GM15510 (cell line): Measurements from ENCODE around the gene MUC13.

ENCODE experiments used
- POLR2A ChIP-seq: IDR thresholded peaks from 3 replicates; pipeline ENCODE4 v1.6.1; 2011; ENCODE audit warnings: borderline replicate concordance; ENCODE audit not compliant: insufficient read length; ENCODE audit errors: extremely low read depth

MUC13 gene

DNA sequence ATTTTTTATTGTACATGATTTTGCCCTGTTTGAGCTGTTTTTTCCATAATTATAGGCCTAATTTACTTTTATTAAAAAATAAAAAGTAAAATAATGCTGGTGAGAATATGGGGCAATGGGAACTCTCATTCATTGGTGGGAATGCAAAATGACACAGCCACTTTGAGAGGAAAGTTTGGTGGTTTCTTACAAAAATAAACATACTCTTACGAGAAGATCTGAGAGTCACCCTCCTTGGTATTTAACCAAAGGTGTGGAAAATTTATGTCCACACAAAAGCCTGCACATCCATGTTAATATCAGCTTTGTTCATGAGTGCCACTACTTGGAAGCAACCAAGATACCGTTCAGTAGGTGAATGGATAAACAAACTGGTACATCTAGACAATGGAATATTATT is 9.8 kb downstream of the MUC13 start:
- no peak for TF ChIP-seq POLR2A

DNA sequence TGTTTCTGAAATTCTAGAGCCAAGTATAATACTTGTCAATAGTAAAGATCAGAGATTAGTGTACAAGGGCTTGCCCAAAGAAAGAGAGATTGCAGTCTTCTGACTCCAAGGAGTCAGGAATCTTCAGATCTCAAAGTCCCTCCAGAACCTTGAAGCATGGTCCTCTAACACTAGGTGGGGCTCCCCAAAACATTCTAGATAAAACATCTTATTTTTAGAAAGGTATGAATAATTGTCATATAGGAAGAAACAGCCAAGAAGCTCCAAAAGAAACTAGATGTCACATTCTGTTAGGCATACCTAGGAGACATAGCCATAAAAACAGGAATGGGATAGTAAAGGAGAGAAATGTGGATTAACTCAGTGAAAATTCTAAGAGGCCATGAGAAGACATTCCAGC is 10.7 kb downstream of the MUC13 start:
- TF ChIP-seq POLR2A: no peak

DNA sequence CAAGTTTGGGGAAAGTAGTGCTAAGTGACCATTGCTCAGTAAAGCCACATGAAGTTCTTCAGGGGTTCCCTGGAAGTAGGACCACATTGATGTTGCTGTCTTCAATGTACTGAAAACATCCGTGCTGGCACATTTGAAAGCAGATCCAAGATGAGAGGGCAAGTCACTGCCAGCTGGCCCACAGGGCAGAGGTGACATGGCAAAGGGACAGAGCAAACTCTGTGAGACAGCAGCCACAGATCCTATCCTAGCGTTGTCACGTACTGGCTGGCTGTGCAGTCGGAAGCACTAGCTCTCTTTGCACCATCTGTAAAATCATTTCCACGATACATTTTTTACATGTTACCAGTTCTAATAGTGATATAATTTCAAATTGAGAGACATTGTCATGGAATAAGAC is 13.8 kb downstream of the MUC13 start:
- no peak for TF ChIP-seq POLR2A

DNA sequence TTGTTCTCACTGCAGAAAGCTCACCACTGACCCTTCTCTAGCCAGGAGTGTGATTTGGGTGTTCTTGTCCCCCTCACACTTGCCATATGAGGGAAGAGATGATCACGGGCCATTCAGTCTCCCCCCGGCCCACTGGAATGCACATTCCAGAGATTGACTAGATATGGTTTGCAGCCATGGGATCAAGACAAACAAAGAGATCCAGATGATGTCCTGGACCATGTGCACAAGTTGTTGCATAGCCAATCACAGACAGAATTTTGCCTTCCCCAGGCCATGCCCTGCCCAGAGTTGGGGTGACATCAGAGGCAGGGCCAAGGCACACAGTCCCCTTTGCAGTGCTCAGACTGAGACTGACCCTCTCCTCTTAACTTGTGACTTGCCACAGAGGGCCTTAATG is 14.8 kb downstream of the MUC13 start:
- TF ChIP-seq POLR2A: no peak

DNA sequence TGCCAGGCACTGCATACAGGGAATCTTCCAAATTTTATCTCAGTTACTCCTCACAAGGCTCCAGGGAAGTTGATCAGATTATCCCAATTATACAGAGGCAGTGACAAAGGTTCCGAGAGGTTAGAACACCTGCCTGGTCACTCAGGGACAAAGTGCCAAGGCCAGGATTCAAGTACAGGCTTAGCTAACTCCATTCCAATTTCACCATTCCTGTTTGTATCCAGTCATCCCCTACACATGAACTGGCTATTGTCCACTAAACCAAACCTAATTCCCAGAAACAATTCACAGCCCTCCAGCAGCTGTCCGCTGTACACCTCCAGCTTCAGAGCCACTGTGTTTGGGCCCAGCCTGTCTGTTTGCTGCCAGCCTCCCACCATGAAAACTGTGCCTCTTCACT is 16.0 kb downstream of the MUC13 start:
- no peak for TF ChIP-seq POLR2A

DNA sequence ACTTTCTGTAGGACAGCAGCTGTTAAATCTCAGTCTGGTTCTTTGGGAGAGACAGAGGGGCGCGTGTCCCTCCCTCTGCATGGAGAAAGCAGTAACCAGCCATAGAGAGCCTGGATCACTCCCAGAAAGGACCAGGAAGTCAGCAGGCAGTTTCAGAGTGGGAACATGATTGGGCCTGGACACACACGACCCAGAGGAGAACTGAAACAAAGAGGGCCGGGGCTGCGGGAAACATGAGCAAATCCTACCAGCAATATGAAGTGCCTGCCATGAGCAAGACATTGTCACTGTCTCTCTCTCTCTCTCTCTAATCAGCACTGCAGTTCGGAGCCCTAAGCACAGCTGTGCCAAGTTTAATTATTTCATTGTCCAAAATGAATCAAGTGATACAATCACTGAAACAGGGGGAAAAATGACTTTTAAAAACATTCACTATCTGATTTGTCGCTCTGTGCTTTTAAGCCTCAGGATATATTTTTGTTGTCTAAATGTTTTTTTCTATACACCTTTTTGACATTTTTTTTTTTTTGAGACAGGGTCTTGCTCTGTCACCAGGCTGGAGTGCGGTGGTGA is 17.6 kb downstream of the MUC13 start:
- no peak for TF ChIP-seq POLR2A

DNA sequence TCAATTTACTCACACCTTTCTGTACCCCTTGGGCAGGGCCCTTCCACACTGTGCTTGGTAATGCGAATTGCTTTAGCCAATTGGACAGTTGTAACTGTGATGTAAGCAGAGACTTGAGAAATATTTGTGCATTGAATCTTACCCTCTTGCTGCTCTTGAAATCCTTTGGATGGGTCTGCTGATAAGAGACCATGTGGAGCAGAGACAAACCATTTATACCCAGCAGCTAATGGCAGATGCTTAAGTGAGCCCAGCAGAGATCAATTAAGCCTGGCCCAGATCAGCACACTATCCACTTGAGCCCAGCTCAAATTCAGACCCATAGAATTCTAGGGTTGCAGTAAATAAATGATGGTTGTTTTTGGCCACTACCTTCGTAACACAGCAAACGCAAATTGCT is 19.3 kb downstream of the MUC13 start:
- TF ChIP-seq POLR2A: no peak

DNA sequence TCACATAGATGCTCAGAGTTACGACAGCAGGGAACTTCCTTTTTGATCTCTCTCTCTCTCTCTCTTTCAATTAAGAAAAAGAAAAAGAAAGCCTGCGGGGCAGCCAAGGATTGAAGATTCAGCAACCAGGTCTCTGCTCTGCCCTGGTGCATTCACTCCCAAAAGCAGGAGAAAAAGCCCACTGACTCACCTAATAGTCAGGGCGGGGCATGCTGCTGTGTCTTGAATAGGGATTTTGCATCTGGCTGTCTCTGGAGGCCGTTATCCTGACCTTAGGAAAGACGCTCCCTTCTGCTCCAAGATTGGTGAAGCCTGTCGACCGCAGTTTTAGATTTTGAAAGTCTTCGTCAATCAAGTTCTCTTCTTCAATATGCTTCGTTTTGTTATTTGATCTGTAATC is 26.6 kb downstream of the MUC13 start:
- no peak for TF ChIP-seq POLR2A

DNA sequence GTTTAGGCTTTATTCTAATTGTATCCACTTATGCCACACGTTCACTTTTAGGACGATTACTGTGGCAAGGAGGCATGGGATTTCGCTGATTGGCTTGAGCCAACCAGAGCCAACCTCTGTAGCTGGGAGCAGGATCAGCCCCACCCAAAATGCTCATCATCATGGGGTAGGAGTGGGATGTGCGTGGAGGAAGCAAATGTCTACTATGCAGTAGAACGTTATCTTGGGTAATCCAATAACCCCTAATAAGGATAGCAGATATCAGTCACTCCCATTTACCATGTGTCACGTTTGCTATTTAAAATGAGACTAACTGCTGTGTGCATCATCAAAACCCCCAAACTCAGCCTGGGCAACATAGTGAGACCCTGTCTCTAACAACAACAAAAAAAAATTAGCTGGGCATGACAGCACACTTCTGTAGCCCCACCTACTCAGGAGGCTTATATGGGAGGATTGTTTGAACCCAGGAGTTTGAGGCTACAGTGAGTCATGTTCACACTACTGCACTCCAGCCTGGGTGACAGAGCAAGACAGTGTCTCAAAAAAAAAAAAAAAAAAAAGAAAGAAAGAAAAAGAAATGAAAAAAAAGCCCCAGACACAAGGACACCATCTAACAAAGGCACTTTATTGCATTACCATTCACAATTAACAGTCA is 29.6 kb downstream of the MUC13 start:
- no peak for TF ChIP-seq POLR2A

DNA sequence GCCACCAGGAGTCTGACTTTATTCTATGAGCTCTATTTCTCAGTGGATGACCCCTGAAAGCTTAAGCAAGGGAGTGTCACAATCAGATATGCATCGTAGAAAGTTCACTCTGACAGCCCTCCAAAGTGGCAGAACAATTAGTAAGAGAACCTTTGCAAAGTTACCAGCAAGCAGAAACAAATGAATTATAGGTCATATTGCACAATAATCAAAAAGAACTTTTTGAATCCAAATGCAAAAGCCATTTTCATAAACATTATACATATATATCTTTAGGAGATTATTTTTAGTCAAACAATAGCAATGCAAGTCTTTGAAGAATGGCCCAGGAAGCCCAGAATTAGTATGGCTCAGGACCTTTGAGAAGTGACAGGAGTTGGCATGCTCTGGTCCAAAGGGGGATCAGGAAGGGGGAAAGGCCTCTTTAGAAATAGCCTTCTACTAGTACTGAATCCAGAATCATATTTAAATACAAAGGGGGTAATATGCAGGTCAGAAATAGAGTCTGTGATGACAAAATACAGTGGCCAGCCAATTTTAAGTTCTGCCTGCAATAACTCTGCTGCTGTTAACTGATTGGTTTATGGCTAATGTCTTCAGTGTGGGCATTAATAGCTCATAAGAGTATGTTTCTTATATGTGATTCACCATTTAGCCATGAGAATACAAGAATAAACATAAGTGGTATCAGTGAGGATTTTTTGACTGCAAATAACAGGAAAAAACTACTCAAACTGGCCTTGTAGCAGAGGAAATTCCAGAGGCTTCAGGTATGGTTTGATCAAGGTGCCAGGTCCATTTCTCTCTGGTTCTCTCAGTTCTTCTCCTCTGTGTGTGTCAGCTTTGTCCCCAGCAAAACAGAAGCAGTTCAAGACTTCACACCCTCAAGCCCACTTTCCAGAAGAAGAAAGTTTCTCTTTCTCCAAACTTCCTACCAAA is 30.4 kb downstream of the MUC13 start:
- TF ChIP-seq POLR2A: no peak

DNA sequence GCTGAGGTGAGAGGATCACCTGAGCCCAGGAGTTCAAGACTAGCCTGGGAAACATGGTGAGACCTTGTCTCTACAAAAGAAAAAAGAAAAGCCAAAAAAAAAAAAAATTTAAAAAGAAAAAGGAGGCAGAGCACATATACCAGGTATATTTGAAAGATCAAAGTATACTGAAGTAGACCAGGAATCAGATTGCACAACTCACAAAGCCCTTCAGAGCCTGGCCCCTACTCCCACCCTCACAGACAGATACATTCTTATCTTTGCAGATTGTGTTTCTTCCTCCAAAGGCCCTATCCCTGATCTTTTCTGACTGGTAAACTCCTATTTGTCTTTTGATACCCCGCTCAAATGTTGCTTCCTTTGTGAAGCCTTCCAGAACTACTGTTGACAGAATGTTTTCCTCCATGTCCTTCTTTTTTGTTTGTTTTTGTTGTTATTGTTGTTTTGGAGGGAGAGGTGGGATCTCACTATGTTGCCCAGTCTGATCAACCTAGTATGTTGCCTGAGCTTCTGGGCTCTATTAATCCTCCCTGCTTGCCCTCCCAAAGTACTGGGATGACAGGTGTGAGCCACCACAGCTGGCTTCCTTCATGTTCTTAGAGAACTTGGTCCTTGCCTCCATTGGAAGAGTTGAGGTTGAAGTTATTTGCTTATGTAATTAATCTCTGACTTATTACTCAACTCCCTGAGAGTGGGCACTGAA is 37.6 kb downstream of the MUC13 start:
- TF ChIP-seq POLR2A: no peak

DNA sequence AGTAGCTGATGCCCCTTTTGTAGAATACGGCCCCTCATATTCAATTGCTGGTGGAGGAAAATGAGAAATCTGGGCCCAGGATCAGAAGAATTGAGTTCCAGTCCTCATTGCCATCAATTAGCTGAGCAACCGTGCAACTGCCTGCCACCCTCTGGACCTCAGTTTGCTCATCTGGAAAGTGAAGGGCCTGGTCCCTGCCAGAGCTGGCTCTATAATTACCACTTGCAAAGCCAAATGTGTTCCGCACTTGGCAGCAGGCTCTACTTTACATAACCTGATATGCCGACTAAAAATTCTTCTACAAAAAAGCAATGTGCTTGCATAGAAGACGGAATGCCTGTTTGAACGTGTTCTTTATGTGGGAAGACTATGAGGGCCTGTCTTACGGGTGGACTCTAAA is 38.8 kb downstream of the MUC13 start:
- no peak for TF ChIP-seq POLR2A

DNA sequence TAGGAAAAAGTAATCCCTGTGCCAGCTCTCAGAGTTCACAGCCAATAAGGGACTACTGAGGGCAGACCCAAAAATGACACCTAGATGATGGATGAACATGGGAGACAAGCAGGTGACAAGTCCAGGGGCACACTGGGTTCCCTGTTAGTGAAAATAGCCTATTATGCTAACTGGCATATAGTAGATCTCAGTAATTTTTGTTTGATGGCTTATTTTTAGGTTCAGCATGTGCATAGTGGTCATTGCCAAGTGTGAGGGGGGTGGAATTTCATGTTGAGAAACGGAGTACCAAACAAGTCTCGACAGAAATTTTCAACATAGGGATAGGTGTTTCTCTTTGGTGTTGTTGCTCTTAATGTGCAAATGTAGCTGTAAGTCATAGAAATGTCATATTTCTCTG is 41.0 kb downstream of the MUC13 start:
- TF ChIP-seq POLR2A: no peak

DNA sequence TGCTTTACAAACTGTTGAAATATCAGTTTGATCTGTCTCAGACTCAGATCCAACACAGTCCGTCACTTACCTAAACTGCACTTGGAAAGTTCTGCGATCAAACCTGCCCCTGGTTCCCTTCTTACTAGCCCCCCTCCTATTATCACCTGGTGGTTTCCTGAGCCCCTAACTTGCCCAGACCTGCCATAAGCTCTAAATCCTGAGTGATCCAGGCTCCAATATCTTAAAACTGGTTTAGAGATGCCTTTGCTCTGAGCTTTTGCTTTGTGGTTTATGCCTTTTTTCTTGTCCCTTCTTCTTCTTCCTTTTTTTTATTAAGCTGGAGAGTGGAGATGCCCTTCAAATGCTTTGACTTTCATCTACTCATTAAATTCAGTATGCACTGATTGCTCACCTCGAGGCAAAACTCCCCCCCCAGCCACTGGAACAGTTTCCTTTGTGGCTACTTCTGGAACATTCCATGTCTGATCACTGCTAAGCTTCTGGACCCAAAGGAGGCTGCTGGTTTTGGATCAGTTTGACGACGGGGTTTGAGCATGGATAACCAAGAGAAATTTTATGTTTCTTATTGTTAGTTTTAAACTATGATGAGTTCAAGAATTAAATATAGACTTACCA is 43.9 kb downstream of the MUC13 start:
- no peak for TF ChIP-seq POLR2A
